Brain microvascular endothelial cell (primary cell): ENCODE results near the gene ENPP7.

Experiments used
- DNase-seq: peaks from one replicate; pipeline ENCODE4 v3.0.0-alpha.2; 2020
- H3K27ac ChIP-seq: fragments of 250-450 bp; sonication (Bioruptor Pico); 2 replicates; pipeline ENCODE4 v1.5.1; 2020; ENCODE audit warnings: mild to moderate bottlenecking, moderate library complexity
- H3K27me3 ChIP-seq: fragments of 250-450 bp; sonication (Bioruptor Pico); replicated peaks from 2 replicates; pipeline ENCODE4 v1.5.1; 2020; ENCODE audit warnings: mild to moderate bottlenecking
- H3K36me3 ChIP-seq: fragments of 250-450 bp; sonication (Bioruptor Pico); replicated peaks from 2 replicates; pipeline ENCODE4 v1.5.1; 2020; ENCODE audit warnings: mild to moderate bottlenecking
- H3K4me3 ChIP-seq: 2 replicates; pipeline ENCODE4 v1.5.1; 2011; ENCODE audit warnings: low read depth, mild to moderate bottlenecking, control low read depth, low read length, moderate library complexity
- in situ Hi-C: cut with HindIII; loops from 2 replicates; pipeline ENCODE4 v1.10.0; 2017; ENCODE audit warnings: low sequenced_read_pairs, low pct_ligation_motif_present
- TF ChIP-seq, protein P1 (sequence below): IDR thresholded peaks from 2 replicates; pipeline ENCODE4 v1.5.1; 2011; ENCODE audit warnings: low read depth, mild to moderate bottlenecking, moderate library complexity, low read length, control low read depth, inconsistent platforms; ENCODE audit errors: missing control alignments

ENPP7 gene

DNA sequence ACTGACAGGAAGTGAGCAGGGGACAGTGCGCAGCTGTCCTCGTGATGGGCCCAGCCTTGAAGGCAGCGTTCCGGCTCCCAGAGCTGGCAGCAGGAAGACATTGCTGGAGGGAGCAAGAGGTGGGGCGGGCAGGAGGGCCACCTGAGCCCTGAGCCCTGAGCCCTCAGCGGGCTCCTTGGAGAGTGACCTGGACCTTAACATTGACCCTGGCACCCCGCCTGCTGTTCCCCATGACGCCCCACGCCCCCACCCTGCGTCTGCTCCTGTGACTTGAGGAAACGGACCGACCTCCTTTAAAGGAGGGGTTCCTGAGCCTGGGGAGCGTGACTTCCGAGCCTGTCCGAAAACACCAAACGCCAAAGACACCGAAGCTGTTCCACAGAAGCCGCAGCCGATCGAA is 25.1 kb upstream of the ENPP7 start:
- DNase-seq = no peak
- in situ Hi-C loops = no loop called here
- TF ChIP-seq, protein P1, sequence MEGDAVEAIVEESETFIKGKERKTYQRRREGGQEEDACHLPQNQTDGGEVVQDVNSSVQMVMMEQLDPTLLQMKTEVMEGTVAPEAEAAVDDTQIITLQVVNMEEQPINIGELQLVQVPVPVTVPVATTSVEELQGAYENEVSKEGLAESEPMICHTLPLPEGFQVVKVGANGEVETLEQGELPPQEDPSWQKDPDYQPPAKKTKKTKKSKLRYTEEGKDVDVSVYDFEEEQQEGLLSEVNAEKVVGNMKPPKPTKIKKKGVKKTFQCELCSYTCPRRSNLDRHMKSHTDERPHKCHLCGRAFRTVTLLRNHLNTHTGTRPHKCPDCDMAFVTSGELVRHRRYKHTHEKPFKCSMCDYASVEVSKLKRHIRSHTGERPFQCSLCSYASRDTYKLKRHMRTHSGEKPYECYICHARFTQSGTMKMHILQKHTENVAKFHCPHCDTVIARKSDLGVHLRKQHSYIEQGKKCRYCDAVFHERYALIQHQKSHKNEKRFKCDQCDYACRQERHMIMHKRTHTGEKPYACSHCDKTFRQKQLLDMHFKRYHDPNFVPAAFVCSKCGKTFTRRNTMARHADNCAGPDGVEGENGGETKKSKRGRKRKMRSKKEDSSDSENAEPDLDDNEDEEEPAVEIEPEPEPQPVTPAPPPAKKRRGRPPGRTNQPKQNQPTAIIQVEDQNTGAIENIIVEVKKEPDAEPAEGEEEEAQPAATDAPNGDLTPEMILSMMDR = no peak
- Histone ChIP-seq H3K27ac (no peak overlapping the region), H3K36me3 (no peaks in the 10 kb centered on the region), H3K4me3 (no peak overlapping the region), H3K27me3 (no peaks in the 10 kb centered on the region)

DNA sequence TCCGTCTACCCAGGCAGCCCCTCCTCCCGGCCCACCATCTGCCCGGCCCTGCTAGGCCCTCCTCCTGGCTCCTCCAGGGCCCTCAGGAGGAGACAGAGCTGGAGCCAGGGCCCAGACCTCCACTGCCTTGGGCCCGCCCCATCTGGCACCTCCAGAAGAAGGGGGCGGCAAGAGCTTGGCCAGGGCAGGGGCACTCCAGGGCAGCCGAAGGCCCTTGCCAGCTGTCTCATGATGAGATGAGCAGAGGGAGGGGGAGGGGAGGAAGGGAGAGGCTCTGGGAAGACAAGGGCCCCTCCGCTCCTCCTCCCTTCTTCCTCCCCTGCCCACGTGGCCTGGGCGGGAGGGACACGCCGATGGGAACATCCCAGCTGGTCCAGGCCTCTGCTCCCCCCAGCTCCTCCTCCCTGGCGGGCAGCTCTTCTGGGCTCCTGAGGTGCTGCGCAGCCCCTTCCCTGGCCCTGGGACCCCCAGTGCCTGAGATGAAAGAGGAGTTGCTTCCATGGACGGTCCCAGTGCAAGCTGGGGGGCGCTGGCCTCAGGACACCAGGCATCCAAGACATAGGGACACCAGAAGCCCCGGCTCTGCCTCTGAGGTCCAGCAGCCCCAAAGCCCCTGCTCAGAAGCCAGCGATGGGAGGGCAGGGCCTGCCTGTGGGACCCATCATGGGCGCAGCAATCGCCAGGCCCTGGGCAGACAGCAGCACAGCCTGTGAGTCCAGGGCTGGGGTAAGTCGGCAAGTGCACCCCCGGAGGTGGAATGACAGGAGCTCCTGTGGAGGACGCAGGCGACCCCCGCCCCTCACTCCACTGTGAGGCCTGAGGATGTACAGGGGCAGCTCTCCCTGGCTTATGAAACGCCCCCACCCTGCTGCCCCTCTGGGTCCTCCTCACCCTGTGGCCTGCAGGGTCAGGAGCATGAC is 23.6 kb upstream of the ENPP7 start:
- no peak overlapping the region for H3K4me3 ChIP-seq
- H3K27ac ChIP-seq = no peak overlapping the region
- TF ChIP-seq, protein P1 = no peak
- H3K36me3 ChIP-seq = no peaks in the 10 kb centered on the region
- in situ Hi-C loops = no loop called here
- DNase-seq = no peak
- no peaks in the 10 kb centered on the region for H3K27me3 ChIP-seq

DNA sequence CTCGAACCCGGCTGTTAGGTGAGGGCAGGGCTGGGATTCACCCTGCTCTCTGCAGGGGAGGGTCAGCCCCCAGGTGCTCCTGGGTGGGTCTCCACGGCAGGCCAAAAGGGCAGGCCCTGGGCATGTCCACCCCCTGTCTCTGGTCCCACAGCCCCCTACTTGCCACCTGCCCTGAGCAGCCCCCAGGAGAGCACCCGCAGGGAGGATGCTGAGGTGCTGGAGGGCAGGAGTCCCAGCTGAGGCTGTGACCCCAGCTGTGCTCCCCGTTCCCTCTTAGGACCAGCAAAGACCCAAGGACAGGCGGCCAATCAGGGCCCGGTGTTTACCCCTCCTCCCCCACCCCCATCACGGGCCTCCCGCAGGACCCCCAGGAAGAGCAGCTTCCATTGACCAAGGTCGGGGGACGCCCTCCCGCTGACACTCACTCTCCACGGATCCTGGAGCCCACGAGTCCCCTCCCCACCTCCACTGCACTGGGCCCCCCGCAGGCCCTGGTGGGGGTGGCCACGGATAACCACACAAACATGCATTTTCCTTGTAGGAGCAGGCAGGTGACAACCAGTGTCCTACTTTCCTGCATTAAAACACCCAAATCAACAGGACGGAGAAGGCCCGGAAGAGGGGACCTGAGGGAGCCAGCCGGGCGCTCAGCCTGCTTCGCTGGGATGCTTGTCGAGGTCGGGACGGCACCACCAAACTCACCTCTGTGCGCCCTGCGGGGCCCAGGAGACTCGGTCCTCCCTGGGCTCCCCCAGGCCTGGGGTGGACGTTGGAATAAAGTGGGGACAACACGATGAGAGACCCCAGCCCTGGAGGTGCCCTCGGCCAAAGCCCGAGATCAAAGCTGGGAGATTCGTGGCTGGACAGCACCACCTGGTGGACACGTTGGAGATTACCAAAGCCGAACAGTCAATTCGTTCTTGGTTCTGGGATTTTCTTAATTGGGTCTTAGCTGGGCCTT is 22.5 kb upstream of the ENPP7 start:
- TF ChIP-seq, protein P1 = peak; percentile 78
- no peaks in the 10 kb centered on the region for H3K27me3 ChIP-seq
- peak; percentile 10 for DNase-seq
- in situ Hi-C loops = no loop called here
- H3K27ac ChIP-seq = no peak overlapping the region
- no peaks in the 10 kb centered on the region for H3K36me3 ChIP-seq
- no peak overlapping the region for H3K4me3 ChIP-seq

DNA sequence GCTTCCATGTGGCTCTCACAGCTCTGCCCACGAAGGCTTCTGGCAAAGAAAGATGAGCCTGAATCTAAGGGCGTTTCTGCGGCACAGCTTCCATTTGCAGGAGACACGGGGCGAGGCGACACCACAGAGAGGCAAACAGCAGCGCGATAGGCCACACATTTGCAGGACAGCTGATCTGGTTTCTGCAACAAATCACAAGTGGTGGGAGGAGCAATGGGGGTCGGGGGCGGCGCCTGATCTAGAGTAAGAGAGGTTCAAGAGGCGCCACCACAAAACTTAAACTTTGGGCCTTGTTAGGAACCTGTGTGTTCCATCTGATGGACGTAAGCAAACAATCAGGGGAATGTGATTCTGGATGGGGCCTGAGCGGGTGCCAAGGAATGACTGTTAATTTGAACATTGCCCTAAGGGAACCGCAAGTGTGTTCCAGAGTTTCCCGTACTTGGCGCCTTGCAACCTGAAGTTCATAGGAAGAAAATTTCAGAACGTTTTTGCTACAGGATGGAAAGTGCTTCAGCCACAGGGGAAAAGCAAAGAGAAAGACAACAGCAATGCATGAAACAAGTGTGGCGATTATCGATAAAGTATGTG is 18.9 kb upstream of the ENPP7 start:
- H3K36me3 ChIP-seq = no peaks in the 10 kb centered on the region
- TF ChIP-seq, protein P1 = no peak
- H3K27ac ChIP-seq = no peak overlapping the region
- H3K27me3 ChIP-seq = no peaks in the 10 kb centered on the region
- H3K4me3 ChIP-seq = no peak overlapping the region
- in situ Hi-C loops = no loop called here
- no peak for DNase-seq

DNA sequence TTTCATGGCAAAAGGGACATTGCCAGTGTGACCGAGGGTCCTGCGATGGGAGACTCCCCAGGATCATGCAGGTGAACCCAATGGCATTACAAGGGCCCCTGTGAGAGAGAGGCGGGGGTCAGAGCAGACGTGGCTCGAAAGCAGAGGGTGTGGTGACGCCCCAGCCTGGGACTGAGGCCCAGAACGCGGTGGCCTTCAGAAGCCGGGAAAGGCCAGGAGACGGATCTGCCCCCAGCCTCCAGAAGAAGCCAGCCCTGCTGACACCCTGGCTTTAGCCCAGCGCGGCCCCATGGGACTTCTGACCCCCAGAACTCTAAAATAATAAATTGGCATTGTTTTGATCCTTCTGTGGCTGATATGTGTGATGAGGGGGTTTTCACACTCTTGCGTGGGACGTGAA is 17.4 kb upstream of the ENPP7 start:
- DNase-seq = no peak
- in situ Hi-C loops = no loop called here
- H3K36me3 ChIP-seq = no peaks in the 10 kb centered on the region
- no peaks in the 10 kb centered on the region for H3K27me3 ChIP-seq
- H3K4me3 ChIP-seq = no peak overlapping the region
- H3K27ac ChIP-seq = no peak overlapping the region
- TF ChIP-seq, protein P1 = no peak
